Stimulated activated CD8-positive, alpha-beta memory T cell treated with anti-CD3 and anti-CD28 coated beads, Interleukin-4, amount 100 ng/mL, for 48 hours (primary cell): ENCODE data around the gene MSGN1.
A peak's percentile ranks its signal among the peaks of the same experiment; 100 is the strongest.
"Not testable (repeated sequence)": the region's sequence is repeated elsewhere in the genome, so short reads cannot be mapped to it uniquely, and the experiment has no call there.

Experiments used
- DNase-seq: peaks from one replicate; pipeline ENCODE4 v3.0.0-alpha.2; 2020

Gene MSGN1

DNA sequence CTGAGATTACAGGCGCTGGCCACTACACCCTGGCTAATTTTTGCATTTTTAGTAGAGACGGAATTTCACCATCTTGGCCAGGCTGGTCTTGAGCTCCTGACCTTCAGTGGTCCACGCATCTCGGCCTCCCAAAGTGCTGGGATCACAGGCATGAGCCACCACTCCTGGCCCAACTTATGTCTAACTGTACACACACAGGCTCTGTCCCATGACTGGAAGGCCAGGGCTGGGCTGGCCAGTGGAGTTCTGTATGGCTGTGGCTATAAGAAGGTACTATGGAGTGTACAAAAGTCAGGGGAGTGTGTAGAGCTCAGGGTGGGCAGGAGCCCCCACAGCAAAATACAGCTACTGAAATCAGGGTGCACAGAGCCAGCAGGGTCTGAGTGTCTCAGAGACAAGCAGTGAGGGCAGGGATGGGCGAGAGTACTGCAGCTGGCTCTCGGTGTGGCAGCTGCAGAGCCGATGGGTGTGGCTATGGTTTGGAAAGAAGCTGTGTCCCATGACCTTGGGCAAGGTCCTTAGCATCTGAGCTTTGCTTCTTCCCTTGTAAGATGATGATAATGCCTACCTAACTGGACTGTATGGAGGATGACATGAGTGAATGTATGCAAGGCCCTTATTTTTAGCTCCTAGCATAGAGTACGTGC lies 10.4 kb upstream of the MSGN1 start:
- DNase-seq: no peak

DNA sequence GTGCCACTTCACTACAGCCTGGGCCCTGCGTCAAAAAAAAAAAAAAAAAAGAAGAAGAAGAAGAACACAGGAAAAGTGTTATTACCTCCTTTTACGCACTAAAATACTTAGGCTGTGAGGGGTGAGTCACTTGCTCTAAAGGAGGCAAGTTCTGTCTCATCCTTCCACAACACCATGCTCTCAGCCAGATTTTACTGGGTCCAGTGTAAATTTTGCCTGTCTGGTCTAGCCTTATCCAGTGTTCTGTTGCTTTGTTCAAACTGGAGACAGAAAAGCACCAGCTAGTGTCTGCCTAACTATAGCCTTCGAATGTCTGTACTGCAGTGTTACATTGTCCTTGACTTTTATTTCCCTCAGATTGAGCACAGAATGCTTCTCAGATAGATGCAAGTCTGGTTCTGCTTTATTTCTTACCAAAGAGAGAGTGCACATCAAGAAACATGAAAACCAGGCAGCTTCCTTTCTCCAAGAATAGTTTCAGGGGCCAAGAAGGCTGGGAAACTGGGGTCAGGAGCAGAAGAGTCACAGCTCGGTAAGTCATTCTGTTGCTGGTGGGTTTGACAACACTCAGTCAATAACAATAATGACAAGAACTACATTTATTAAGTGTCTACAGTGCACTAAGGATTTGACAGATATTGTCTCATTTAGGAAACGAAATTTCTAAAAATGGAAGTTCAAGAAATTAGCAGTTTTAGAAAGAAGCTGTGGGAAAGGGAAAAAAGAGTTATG lies 3.1 kb upstream of the MSGN1 start:
- DNase-seq: no peak

DNA sequence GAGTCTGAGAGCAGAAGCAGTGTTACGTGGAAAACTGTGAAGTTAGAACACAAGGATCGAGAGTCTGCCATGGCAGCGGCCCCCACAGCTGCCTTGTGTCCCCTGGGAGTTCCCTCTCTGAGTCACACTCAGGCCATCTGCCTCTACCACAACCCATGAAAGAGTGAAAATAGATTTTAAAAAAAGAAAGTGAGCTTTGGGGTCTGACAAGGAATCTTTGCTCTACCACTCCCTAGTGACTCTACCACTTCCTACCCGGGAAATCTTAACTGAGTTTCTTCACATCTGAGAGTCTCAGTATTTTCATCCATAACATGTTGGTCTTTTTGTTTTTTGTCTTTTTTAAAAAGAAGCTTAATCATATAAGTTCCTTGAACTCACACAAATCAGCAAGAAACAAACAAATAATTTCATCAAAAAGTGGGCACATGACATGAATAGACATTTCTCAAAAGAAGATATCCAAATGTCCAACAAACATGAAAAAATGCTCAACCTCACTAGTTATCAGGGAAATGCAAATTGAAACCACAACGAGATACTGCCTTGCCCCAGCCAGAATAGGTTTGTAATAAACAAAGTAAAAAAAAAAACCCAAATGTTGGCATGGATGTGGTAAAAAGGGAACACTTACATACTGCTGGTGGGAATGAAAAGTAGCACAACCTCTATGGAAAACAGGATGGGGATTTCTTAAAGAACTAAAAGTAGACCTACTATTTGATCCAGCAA lies 2.4 kb upstream of the MSGN1 start:
- no peak for DNase-seq

GRCh38 chr2:17814601-17815000 lies 1.7 kb upstream of the MSGN1 start:
- DNase-seq: no peak

DNA sequence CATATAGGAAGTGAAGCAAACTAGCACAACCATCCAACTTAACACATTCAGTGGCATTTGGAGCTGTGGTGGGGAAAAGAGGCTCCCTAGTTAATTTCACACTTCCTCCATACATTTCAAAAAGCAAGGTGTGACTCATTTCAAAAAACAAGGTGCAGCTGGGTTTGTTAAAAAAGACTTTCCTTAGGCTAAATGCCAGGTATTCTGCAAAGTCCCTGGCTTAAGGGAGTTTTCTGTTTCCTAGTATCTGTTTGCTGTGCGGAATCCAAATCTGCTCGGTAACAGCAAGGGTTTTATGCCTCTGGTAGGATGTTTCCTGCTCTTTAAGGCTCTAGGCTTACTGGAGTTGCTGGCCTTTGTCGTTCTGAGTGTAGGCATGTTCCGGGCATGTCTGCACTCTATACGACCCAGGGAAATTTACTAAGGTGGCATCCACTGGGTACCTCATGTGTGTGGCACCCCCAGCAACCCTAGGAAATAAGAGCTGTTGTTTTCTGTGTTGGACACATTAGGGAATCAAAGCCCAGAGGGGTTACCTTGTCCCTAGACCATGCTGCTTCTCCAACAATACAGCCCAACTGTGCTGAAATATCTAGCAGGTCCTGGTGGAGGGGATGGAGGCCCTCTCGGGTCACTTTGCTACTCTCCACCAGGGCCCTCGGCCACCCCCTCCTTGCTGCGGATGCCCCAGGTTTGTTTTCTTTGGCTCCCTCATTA lies 634 bp upstream of the MSGN1 start:
- DNase-seq: no peak

GRCh38 chr2:17818235-17818815 lies 2.1 kb downstream of the MSGN1 start:
- no peak for DNase-seq

DNA sequence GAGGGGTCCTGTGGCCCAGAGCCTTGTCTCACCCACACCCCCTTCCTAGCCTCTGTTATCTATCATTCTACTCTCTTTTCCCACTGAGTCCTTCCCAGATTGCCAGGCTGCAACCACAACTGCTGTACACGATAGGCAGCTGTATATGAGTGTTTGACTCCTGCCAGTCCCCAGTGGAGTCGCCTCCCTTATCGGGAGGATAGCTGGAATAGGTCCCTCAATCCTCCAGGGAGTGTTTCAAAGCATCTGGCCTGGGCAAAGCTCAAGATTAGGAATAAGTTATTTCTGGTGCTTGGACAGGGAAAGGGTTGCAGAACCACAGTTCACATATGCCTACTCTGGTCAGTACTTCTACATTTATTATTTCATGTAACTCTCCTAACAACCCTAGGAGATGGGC lies 4.8 kb downstream of the MSGN1 start:
- no peak for DNase-seq

DNA sequence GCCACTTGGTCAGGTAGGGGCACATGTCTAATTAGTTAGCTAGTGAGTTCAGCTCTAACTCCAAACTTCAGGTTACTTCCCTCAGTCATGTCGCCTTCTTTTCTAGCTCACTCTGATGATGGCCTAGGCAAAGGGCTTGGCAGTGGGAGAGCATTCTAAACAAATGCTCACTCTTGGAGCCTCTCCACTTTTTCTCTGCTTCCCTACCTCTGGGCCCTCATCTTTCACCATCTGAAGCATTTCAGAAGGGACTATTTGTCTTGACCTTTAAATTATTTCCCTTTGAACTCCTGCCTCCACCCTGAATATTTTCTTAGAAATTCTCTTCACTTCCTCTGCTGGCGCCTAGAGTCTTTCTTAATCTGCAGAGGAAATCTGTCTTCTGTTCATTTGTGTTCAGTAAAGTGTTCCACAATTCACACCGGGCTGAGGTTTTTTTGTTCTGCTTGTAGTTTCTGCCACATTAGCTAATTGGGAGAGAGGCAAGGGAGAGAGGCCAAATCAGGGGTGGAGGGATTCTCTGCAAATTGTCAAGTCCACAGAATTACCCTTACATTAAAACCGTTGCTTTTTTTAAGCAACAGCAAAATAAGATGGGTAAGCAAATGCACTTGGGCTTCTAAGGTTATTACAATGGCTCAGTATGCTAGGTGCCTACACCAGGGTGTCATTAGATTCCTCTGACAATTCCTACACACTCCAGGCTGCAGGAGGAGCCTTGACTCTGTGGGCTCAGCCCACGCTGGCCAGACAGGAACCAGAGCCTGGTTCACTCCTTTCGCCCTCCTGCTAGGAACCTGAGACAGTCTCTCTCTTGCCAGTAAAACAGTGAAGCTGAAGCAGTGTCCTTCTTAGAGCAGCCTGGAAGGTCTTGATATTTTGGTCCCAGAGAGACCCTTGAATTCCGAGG lies 5.5 kb downstream of the MSGN1 start:
- DNase-seq: no peak

DNA sequence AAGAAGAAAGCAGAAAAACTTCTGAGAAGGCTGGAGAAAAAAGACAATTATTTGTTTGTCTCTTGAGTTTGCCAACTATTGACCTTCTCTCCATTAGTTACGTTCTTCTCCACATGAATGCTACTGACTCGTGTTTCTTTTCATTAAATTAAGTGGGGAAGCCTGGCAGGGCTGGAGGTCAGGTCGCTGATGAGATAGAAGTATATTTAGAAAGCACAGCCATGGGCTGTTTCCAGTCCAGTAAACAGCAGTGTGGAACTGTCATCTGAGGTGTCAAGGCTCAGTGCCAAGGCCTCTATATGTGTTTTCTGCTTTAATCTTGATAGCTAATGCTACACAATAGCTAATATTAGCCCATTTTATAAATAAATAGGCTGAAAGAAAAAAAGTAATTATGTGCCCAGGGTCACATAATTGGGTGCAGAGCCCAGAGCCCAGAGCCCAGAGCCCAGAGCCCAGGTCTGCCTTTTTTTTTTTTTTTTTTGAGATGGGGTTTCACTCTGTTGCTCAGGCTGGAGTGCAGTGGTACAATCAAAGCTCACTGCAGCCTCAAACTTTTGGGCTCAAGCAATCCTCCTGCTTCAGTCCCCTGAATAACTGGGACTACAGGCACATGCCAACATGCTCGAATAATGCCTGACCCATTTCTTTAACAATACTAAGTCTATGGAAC lies 6.3 kb downstream of the MSGN1 start:
- no peak for DNase-seq

DNA sequence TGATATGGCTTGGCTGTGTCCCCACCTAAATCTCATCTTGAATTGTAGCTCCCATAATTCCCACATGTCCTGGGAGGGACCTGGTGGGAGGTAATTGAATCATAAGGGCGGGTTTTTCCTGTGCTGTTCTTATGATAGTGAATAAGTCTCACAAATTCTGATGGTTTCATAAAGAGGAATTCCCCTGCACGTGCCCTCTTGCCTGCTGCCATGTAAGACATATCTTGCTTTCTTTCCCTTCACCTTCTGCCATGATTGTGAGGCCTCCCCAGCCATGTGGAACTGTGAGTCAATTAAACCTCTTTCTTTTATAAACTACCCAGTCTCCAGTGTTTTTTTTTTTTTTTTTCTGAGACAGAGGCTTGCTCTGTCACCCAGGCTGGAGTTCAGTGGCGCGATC lies 7.4 kb downstream of the MSGN1 start:
- not testable (repeated sequence) for DNase-seq

DNA sequence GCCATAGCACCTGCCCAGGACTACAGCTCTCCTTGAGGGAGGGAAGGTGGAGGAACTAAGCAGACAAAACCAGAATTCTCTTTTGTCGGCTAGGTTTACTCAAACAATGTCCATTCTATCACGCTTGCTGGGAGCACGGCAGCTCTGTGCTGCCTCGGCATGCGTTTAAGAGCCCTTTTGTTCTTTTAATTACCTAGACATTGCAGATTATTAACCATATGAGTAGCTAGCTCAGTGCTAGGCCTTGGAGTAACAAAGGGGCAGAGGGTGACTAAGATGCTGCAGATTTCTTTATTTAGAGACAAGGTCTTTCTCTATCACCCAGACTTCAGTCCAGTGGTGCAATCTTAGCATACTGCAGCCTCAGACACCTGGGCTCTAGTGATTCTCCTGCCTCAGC lies 11.1 kb downstream of the MSGN1 start:
- DNase-seq: no peak

GRCh38 chr2:17827785-17828184 lies 11.5 kb downstream of the MSGN1 start:
- no peak for DNase-seq

DNA sequence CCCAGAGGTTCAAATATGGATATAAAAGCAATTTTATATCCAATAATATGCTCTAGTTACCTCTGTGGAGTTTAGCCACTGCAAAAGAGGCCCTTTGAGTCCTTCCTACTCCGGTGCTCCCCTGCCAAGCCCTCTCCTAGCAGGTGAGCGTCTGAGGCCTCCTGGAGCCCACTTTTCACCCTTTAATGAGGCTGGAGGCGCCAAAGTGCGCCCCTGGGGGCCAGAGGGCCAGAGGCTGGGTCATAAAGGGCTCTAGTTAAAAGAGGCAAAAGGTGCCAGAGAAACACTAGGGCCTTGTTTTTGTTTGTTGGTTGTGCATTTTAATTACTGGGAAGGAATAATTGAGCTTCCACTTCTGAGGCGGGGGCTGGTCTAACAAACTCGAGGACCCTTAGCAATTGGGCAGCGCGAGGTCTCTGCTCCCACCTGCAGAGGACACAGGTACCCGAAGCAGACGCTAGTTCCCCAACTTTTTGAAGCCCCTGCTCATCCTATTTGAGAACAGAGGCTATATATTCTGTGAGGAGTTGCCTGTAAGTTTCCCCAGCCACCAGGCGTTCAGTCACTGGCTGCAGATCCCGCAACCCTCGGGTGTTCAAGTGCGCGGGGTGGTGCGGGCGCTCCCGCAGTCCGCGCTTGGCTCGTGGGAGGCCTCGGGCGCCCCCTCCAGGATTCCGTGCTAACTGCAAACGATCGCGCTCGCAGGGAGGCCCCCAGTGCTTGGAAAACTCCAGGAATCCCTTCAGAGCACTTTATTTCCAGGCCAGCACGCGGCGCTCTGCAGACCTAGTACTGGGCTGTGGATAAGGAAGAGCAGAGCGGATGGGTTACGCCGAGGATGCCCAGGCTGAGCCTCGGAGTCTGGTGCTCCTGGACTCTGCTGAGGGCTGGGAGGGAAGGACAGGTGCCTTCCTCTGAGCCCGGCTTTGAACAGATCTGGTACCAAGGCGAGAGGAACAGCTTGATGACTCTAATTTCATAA lies 14.1 kb downstream of the MSGN1 start:
- peak; percentile 79 for DNase-seq

DNA sequence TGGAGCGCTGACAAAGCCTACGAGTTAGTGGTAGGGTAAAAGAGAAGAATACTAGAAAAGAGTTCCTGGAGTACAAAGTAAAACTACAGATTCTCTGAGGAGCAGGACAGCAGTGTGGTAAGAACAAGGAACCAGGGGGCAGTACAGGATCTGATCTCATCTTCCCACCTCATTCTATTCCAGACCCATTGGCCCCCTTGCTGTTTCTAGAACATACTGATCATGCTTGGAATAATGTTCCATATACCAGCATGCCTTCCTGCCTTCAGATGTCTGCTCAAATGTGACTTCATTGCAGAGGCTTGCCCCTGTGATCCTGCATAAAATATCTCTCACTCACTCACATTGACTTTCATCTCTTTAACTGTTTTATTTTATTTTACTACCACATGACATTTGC lies 19.3 kb downstream of the MSGN1 start:
- no peak for DNase-seq

DNA sequence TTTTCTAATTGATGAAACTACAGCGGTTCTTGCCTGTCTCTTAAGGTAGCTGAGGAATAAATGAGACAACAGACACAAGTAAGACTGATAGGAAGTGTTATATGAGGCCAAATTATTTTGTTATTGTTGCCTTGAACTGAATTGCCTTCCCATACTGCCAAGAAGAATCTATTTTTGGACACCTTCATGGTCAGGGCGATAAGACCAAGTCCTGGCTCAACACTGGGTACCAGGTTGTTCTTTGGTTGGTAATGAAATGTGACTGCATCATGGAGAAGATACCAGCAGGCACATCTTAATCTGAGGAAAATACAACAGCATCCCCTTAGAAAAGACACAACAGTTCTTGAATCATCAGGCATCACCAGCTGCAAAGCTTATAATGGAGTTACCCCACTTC lies 23.7 kb downstream of the MSGN1 start:
- no peak for DNase-seq

DNA sequence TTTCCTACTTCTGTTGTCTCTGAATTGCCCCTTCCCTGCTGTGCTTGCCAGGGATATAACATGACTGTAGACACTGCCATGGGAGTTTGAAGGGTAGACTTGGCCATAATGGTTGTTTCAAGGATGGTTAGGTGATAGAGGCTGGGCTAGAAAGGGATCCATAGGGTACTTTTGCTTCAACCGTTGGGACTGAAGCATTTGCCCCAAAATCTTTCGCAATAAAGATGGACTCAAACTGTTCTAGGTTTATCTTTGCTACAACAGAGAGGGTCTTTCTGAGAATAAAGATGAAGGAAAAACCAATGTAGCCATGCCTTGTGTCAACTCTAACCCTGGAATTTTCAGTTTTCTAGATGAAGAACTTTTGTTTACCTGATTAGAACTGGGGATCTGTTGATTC lies 27.2 kb downstream of the MSGN1 start:
- no peak for DNase-seq

GRCh38 chr2:17845806-17846205 lies 29.5 kb downstream of the MSGN1 start:
- DNase-seq: no peak

GRCh38 chr2:17846676-17847075 lies 30.4 kb downstream of the MSGN1 start:
- no peak for DNase-seq

DNA sequence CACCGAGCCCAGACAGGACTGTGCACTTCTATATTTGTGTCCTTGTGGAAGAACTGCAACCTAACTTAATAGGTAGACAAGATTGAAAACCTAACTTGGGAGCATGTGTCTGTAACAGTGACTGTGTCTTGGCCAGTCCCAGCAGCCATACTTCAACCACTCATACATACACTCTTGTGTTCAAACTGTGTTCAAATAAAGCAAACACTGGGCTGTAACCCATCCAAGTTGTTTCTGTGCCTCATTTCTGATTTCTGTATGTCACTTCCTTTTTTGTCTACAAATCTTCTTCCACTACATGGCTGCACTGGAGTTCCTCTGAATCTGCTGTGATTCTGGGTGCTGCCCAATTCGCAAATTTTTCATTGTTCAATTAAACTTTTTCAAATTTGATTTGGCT lies 31.0 kb downstream of the MSGN1 start:
- DNase-seq: no peak

DNA sequence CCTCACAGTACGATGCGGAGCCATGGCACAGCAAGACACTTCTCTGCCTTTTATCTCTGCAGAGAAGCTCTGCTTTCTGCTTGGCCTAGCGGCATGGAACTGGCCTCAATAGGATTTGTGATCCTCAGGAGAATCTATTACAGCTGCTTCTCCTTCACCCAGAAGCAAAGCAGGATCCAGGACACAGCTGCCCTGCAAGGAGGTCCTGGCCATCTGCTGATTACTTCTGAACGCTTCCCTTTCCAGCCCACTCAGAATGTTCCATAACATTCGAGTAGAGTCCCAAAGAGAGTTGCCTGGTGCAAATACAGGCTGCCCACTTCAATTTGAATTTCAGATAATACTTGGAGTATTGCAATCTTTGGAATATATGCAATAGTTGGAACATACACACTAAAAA lies 33.0 kb downstream of the MSGN1 start:
- DNase-seq: no peak
